Hypothalamus (tissue), 51 donors: Measurements from ENCODE around the gene REEP6.
"Not testable (repeated sequence)": the region's sequence is repeated elsewhere in the genome, so short reads cannot be mapped to it uniquely, and the experiment has no call there.

Source experiments
- DNase-seq, 51 donors: peaks; one replicate each; lab custom pipeline; 2025; lab: John Stamatoyannopoulos, UW

The REEP6 gene

DNA sequence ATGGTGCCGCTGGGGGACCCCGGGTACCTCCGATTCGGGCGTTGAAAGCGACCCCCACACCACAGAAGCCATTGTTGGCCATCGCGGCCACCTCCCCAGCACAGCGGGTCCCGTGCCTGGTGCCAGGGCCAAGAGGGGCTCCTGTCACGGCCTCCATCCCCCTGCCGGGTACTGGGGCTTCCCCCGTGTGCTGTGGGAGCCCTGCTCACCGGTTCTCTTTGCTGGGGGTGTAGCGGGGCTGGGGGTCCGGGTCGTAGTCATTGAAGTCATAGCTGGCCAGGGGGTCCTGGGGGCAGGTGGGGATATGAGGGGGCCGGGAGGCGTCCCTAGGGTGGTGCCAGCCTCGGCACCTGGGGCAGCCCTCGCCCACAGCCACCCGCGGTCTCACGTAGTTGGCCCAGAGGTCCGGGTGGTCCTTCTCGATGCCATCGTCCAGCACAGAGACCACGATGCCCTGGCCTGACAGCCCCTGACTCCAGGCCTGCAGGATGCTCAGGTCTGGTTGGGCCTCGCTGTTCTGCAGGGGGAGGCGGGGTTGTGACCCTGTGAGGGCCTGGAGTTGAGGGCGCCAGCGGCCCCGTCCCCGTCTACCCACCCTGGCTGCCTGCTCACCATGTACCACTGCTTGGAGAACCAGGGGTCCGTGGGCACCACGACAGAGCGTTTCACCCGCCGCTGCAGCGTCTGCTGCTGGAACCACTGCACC, 3.3 kb upstream of the REEP6 start:
- DNase-seq: no peak

DNA sequence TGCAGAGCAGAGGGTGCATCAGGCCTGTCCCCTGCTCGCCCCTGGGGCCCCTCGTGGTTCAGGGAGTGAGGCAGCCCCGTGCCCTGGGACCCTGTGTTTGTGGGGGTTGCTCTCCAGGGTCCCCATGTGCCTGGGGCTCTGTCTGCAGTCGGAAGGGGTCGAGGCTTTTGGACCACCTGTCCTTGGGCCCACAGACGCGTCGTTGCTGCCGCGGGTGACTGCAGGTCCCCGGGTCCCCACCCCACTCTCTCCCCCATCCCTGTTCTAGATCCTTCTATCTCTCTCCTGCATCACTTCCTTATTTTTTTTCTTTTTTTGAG, 2.7 kb upstream of the REEP6 start:
- no peak for DNase-seq

DNA sequence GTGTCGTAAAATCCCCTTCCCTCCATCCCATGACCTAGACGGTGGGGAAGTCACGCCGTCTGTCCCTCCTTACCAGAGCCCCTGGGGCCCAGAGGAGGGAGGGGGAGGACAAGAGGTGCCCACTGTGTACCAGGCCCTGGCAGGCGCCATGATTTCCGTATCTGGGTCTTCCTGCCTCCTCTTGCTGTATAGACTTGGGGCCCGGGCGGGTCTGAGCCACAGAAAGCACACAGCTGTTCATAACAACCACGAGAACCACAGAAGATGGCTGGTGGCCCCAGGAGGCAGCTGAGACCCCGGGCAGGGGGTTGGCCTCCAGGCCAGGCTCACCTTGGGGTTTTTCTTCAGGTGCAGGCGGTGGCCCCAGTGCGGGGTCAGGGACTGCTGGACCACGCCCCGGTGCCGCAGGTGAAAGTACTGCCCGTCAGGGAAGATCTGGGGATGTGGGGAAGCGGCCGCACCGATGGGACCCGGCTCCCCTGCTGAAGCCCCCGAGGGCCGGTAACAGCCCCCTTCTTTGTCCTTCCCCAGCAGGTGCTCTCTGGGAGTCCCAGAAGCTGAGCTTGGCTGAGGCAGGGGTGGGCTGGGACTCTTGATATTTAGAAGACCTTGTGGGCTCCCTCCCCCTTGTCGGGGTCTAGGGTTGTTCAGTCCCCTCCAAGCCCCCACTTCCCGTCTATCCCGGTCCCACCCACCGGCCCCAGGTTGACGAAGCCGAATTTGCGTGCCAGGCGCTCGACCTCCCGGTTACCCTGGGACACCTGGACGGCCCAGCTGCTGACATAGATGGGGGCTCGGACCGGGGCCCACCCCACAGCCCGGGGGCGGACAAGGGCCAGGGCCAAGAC, 1.3 kb upstream of the REEP6 start:
- no peak for DNase-seq

DNA sequence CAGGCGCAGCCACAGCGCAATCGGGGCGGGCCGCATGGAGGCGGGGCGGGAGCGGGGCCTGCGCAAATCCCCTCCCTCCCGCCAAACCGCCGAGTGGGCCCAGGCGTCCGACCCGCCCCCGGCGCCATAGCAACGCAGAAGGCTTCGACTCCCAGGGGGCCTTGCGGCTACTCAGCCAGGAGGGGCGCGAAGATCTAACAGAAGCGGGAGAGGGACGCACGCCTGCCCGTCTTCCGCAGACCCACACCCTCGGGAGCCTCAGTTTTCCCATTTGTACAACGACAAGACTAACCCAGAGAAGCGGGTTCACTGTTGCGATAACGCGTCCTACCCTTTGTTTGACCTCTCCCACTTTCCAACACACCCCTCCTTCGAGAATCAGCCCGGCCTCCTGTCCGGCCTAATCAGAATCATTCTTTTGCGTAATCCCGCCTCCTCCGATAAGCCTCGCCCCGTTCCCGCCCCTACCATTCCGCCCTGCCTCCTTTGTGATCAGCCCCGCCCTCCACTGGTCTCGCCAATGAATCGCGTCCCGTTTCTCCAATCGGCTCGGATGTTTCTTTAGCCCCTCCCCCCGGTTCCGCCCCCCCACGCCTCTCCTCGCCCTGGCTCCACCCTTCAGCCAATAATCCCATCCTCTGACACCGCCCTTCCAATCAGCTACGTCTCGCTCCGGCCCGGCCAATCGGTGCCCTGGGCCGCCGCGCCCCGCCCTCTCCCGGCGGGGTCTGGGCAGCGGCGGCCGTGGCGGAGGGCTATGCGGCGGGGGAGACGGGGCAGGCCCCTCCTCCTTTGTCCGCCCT, 469 bp upstream of the REEP6 start, which contains the start of gene PCSK4:
Gene PCSK4, minus strand, starts transcription at position 40 of the 803 bp plus-strand sequence. Its CDS starts 4 bp downstream, at position 36.
- peak; percentile 84 to 100 (median 99) for DNase-seq

DNA sequence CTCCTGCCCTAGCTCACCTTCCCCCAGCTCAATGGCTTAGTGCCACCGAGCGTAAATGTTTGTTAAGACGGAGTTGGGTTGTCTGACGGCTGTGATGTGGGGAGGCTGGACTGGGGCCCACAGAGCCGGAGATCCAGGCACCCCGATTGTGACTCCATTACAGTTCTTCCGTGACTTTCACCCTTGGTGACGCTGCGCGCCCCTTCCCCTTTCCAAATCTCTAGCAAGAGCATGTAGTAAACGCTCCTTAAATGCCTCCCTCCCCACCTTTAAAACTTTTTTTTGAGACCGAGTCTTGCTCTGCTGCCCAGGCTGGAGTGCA, 829 bp downstream of the REEP6 start:
- DNase-seq: no peak

DNA sequence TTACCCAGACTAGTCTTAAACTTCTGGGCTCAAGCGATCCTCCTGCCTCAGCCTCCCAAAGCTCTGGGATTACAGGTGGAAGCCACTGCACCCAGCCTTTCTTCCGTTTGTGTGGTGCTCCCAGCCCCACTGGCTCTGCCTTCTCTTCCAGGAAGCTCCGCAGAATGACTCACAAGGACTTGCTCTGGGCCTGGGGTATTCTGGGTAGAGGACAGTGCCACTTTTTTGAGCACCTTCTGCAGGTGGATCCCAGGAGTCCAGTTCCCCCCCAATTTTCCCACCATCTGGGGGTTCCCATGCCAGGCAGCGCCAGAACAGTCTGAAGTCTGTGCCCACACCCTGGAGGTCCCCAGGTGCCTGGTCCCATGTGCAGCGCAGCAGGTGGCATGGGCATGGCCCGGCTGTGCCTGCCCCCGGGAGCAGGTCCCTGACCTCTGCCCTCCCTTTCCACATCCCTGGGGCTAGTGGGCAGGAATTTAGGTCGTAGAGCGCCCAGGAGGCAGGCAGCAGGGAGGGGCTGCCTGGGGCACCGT, 1.6 kb downstream of the REEP6 start:
- DNase-seq: no peak

DNA sequence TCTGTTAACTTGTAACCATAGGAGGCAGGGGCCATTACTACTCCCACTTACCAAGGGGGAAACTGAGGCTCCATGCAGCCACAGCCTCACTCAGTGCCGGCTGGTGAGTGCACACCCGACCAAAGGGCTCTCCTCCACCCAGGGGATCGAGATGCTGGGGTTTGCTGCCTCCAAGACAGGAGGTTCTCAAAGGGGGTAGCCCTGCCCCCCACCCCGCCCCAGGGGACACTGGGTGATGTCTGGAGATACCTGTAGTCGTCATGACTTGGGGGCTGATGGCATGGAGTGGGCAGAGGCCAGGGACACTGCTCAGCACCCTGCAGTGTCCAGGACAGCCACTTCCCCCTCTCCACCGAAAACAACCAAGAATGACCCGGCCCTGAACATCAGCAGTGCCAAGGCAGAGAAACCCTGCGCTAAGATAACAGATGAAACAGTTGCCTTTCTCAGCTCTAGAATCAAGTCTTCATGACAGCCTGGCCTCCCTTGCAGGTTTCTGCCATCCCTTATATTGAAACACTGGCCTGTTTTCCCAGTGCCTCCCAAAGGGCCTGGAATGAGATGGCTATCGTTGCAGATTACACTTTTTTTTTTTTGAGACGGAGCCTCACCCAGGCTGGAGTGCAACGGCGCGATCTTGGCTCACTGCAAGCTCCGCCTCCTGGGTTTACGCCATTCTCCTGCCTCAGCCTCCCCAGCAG, 3.3 kb downstream of the REEP6 start:
- DNase-seq: no peak

DNA sequence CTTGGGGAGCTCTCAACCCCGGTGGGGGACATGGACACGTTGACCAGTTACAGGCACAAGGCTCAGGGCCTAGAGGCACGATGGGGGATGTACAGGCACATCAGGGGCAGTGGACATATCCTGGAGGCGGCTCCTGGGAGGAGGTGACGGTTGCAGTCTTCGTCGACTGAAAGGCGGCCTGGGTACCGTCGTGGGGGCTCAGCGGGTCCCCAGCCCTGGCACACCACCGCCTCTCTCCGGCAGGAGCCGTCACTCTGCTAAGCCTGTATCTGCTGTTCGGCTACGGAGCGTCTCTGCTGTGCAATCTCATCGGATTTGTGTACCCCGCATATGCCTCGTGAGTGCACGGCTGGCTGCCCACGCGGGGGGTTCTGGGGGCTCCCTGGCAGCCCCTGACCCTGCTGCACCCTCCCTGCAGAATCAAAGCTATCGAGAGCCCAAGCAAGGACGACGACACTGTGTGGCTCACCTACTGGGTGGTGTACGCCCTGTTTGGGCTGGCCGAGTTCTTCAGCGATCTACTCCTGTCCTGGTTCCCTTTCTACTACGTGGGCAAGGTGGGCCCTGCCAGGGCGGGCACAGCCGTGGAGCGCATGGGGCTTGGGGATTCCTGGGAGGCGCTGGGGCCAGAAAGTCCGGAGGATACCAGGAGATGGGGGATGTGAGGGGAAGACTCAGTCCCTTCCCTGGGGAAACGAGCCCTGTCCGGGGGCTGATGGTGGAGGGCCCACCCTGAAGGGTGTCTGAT, 4.2 kb downstream of the REEP6 start:
- no peak for DNase-seq

DNA sequence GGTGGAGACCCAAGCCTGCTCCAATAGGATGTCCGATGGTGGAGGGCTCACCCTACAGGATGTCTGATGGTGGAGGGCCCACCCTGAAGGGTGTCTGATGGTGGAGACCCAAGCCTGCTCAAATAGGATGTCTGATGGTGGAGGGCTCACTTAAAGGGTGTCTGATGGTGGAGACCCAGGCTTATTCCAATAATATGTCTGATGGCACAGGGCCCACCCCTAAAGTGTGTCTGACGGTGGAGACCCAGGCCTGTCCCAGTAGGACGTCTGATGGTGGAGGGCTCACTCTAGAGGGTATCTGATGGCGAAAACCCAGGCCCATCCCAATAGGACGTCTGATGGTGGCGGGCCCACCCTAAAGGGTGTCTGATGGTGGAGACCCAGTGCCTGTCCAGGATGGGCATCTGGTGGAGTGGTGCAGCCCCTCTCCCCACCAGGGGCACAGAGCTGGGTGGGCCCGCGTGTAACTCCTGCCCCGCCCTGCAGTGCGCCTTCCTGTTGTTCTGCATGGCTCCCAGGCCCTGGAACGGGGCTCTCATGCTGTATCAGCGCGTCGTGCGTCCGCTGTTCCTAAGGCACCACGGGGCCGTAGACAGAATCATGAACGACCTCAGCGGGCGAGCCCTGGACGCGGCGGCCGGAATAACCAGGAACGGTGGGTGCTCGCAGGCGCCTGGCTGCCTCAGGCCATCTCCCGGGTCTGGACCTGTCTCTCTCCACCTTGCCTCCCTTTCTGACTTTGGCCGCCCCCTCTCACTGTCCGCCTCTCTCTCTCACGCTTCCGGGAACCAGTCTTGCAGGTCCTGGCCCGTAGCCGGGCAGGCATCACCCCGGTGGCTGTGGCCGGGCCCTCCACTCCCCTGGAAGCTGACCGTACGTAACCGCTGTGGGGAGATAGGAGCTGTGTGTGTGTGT, 5.1 kb downstream of the REEP6 start:
- no peak for DNase-seq

DNA sequence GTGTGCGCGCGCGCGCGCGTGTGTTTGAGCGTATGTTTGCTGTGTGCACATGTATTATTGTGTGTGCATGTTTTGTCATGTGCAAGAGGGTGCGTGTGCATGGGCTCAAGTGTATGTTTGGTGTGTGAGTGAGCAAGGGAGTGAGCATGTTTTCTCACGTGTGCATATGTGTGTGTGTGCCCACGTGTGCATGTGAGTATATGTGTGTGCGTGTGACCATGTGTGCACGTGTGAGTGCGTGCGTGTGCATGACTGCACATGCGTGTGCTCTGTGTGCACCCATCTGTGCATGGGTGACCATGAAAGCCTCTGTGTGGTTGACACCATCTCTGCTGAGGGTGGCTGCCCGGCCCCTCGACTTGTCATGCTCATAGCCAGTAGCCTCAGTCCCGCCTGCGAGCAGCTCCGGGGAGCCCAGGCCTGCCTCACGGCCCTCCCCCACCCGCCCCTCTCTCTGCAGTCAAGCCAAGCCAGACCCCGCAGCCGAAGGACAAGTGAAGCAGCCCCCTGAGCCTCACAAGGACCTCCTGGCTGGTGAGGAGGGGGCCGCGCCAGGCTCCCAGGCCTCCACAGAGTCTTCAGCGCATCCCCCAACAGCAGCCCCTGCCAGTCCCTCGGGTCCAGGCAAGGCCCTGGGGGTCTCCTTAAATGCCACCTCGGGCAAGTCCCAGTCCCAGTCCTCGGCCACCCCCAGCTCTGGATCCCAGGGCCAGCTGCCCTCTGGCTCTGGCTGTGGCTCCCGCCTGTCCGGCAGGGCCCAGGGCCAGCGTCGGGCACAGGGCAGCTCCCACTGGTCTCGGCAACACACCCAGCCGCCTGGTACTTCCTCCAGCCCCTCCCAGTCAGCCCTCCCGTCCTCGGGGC, 6.0 kb downstream of the REEP6 start:
- no peak for DNase-seq

DNA sequence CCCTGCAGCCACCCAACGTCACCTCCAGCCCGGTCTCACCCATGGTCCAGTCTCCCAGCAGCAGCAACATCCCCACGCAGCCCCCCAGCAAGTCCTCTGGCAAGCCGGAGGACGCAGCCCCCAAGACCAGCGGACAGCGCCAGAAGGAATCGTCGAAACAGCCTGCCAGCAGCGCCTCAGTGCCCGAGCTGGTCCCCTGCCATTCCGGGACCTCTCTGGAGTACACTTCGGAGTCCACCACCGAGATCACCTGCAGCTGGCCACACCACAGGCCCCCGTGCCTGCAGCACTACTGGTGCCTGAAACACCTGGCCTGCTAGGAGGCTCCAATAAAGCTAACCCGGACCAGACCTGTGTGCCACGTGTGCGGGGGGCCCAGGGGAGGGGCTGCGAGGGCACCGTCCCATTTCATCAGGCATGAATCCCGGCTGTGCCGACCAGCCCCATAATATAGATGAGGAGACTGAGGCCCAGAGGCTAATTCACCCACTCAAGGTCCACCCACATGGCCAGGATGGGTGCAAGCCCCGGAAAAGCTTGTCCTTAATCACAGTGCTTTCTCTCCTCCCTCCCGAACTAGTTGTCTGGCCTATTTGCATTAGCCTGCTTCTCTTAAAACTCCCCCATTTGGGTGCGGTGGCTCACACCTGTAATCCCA, 6.7 kb downstream of the REEP6 start:
- DNase-seq: no peak

DNA sequence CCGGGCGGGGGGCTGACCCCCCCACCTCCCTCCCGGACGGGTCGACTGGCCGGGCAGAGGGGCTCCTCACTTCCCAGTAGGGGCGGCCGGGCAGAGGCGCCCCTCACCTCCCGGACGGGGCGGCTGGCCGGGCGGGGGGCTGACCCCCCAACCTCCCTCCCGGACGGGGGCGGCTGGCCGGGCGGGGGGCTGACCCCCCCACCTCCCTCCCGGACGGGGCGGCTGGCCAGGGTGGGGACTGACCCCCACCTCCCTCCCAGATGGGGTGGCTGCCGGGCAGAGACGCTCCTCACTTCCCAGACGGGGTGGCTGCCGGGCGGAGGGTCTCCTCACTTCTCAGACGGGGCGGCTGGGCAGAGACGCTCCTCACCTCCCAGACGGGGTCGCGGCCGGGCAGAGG, 8.2 kb downstream of the REEP6 start:
- not testable (repeated sequence) for DNase-seq

DNA sequence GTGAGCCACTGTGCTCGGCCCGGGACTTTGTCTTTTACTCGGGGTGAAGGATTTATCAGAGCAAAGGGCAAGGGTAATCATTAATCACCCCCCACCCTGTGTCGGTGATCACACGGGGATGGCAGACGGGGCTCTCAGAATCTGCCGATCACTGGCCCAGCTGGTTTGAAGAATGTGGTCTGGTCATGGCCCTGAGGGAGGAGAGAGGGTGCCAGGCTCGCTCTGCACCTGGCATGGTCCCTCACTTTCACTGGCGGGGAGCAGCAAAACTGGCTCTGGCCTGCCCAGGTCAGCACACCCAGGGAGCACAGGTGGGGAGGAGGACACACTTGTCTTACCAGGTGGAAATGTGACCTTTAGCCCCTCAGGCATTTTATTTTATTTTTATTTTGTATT, 10.2 kb downstream of the REEP6 start:
- no peak for DNase-seq

DNA sequence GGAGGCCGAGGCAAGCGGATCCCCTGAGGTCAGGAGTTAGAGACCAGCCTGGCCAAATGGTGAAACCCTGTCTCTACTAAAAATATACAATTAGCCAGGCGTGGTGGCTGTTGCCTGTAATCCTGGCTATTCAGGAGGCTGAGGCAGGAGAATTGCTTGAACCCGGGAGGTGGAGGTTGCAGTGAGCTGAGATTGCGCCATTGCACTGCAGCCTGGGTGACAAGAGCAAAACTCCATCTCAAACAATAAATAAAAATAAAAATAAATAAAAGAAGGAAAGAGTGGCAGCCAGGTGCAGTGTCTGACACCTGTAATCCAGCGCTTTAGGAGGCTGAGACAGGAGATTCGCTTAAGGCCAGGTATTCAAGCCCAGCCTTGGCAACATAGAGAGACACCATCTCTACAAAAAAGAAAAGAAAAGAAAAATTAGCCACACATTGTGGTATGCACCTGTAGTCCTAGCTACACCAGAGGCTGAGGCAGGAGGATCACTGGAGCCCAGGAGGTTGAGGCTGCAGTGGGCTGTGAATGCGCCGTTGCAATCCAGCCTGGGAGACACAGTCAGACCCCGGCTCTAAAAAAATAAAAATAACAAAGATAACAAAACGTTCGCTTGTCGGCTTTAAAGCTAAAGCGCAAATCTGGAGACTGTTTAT, 11.6 kb downstream of the REEP6 start:
- no peak for DNase-seq

DNA sequence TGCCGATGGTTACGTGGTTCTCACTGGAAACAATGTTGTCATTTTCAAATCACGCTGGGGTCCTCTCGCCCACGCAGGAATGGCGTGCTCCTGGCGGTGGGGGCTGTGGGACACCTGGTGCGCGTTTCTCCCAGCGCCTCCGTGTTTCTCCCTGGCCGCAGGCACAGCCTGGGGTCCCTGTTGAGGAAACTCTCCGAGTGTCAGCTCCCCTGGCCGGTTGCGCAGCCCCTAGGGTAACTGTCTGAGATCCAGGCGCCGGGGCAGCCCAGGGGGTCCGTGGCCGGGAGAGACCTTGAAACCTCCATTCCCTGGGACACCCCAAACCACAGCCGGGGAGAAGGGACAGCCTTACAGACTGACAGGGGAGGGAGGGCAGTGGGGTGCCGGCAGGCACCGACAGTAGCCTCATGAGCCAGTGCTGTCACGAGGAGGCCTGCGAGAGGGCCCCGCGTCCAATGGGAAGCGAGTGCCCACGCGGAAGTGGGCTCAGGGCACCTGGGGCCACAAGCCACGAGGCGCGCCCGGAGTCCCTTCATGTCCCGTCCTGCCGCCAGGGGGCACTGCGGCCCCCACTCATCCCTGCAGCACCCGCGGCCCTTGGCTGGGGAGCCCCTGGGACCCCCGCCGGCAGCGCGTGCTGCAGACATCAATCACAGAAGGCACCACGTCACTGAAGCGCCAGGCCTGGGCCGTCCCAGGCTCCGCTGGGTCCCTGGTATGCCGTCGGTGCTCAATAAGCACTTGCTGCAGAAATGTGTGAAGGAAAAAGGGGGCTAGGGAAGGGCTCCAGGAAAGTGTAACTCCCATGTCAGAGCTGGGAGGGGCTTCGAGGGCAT, 12.3 kb downstream of the REEP6 start:
- peak in 36 of 51 donors; percentile 5 to 73 (median 24) for DNase-seq
